ENCODE results near the gene PGAM2. TPM values are rescaled to one million over a fixed set of nuclear protein-coding genes. Genes with fewer than 3 reads are reported as not detected.

The PGAM2 gene
- total RNA-seq, 2 donors from 2014 or later = 1.2 to 1.7 TPM

DNA sequence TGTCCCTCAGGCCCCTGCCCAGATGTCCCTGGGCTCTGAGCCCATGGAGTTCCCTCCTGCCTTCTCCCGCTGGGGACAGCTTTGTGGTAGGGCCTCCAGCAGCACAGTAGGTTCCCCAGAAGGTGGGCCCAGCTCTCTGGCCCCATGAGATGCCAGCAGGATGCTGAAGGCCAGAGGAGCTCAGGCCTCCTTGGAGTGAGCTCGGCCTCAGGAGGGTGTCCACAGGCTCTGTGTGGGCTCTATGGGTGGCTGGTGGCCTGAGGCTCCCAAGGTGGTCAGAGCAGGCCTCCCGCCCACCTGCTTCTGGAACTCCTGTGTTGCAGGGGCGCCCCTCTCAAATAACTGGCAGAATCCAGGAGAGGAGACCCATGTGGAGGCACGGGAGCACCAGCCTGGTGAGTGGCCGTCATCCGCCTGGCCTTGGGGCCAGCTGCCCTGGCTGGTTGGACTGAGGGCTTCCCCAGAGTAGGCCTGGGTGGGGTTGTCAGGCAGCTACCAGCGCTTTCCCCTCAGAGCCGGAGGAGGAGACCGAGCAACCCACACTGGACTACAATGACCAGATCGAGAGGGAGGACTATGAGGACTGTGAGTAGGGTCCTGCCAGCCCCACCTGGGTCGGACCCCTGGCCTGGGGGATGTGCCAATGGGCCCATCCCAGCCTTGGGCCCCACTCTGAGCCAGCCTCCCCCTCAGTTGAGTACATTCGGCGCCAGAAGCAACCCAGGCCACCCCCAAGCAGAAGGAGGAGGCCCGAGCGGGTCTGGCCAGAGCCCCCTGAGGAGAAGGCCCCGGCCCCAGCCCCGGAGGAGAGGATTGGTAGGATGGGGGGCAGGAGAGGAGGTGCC lies 42.0 kb upstream of the PGAM2 start:
- H3K9me3 Mint-ChIP-seq = no peaks in the 10 kb centered on the region
- H3K36me3 Mint-ChIP-seq (ENCODE audit: insufficient read depth in 2 of 2) = no peaks in the 10 kb centered on the region
- no peak overlapping the region for H3K27ac Mint-ChIP-seq
- ATAC-seq (replicated peaks in 1 of 2) (no peak), DNase-seq (no peak)
- no peak overlapping the region for H3K4me3 Mint-ChIP-seq
- no peaks in the 10 kb centered on the region for H3K27me3 Mint-ChIP-seq (ENCODE audit: low read depth)
- peaks cover 12% of the 10 kb centered on the region for H3K4me1 Mint-ChIP-seq (ENCODE audit: low read depth)

DNA sequence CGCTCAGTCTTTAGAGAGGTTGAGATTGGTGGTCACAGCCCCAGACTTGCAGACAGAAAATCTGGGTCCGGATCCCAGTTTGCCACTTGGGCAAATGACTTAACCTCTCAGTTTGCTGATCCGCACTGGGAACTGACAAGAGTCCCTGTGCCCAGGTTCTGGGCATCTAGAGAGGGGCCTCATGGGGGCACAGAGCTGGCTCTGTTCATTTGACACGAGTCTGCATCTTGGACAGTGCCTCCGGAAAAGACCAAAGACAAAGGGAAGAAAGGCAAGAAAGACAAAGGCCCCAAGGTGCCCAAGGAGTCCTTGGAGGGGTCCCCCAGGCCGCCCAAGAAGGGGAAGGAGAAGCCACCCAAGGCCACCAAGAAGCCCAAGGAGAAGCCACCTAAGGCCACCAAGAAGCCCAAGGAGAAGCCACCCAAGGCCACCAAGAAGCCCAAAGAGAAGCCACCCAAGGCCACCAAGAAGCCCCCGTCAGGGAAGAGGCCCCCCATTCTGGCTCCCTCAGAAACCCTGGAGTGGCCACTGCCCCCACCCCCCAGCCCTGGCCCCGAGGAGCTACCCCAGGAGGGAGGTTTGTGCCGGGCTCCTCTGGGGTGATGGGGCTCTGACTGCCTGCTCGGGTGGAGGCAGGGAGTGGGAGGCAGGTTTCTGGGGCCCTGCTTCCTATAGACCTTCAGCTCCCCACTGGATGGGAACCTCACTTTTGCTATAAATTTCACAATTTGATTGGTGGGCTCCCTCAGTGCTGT lies 41.1 kb upstream of the PGAM2 start:
- Mint-ChIP-seq H3K4me1 (ENCODE audit: low read depth) (peaks cover 12% of the 10 kb centered on the region), H3K4me3 (no peak overlapping the region), H3K27me3 (ENCODE audit: low read depth) (no peaks in the 10 kb centered on the region), H3K36me3 (ENCODE audit: insufficient read depth in 2 of 2) (no peaks in the 10 kb centered on the region), H3K27ac (no peak overlapping the region), H3K9me3 (no peaks in the 10 kb centered on the region)
- no peak for DNase-seq
- no peak for ATAC-seq (replicated peaks in 1 of 2)

DNA sequence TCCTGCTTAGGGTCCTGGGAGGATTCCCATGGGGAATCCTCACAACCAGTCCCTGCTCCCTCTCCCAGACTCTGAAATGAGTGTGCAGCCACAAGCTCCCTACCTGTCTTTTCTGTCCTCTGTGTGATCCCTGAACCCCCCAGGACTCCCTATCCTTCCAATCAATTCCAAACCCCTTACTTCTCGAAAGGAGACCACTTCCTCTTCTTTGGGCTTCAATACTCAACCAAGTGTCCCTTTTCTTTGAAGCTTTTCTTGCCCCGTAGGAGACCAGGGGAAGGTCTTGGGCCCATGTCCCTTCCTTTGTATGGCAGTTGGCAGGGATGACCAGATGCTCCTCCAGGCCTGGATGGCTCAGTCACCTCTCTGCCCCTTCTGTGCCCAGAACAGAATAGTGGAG lies 40.5 kb upstream of the PGAM2 start:
- no peaks in the 10 kb centered on the region for H3K27me3 Mint-ChIP-seq (ENCODE audit: low read depth)
- ATAC-seq (replicated peaks in 1 of 2) (no peak), DNase-seq (no peak)
- H3K9me3 Mint-ChIP-seq = no peaks in the 10 kb centered on the region
- H3K4me1 Mint-ChIP-seq (ENCODE audit: low read depth) = peaks cover 12% of the 10 kb centered on the region
- H3K4me3 Mint-ChIP-seq = peak overlapping the region; percentile 65
- H3K36me3 Mint-ChIP-seq (ENCODE audit: insufficient read depth in 2 of 2) = no peaks in the 10 kb centered on the region
- no peak overlapping the region for H3K27ac Mint-ChIP-seq

DNA sequence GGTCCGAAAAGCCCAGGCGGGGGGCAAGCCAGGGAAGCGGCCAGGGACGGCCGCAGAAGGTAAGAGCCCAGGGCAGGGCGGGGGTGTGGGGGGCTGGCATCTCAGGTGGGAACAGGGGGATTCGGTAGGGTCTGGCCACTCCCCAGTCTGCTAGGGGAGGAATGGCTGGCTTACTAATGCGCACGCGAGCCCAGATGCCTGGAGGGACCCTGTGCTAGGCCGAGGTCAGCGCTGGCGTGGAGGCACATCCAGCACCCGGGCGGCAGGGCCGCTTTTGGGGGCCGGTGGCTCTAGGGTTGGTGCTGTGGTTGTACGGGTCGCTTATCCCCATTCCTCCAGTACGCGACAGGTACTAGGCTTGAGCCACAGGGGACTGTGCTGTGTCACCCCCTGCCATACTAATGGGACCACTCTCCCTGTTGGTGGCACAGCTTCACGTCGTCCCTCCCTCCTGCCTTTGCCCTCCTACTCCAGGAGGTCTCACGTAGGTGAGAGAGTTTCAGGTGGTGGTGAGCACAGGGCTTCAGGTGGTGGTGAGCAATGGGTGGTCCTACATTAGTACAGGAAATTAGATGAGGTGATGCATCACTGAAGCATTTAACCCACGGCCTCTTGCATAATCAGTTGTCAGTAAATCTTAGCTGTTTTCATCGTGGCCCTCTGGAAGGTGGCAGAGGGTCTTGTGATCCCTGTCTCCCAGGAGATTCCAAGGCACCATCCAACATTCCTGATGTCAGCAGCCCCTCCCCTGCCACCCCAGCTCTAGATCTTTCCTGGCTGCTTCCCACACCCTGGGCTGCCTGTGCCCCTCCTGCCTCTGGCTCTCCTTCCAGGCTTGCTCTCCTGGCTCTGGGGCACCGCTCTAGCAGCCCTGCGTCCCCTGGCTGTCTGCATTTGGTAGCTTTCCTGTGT lies 39.7 kb upstream of the PGAM2 start:
- DNase-seq (no peak), ATAC-seq (replicated peaks in 1 of 2) (peak; percentile 30)
- H3K4me1 Mint-ChIP-seq (ENCODE audit: low read depth) = peaks cover 12% of the 10 kb centered on the region
- H3K27me3 Mint-ChIP-seq (ENCODE audit: low read depth) = no peaks in the 10 kb centered on the region
- no peaks in the 10 kb centered on the region for H3K36me3 Mint-ChIP-seq (ENCODE audit: insufficient read depth in 2 of 2)
- H3K27ac Mint-ChIP-seq = no peak overlapping the region
- no peaks in the 10 kb centered on the region for H3K9me3 Mint-ChIP-seq
- H3K4me3 Mint-ChIP-seq = peak overlapping the region; percentile 65 to 77

DNA sequence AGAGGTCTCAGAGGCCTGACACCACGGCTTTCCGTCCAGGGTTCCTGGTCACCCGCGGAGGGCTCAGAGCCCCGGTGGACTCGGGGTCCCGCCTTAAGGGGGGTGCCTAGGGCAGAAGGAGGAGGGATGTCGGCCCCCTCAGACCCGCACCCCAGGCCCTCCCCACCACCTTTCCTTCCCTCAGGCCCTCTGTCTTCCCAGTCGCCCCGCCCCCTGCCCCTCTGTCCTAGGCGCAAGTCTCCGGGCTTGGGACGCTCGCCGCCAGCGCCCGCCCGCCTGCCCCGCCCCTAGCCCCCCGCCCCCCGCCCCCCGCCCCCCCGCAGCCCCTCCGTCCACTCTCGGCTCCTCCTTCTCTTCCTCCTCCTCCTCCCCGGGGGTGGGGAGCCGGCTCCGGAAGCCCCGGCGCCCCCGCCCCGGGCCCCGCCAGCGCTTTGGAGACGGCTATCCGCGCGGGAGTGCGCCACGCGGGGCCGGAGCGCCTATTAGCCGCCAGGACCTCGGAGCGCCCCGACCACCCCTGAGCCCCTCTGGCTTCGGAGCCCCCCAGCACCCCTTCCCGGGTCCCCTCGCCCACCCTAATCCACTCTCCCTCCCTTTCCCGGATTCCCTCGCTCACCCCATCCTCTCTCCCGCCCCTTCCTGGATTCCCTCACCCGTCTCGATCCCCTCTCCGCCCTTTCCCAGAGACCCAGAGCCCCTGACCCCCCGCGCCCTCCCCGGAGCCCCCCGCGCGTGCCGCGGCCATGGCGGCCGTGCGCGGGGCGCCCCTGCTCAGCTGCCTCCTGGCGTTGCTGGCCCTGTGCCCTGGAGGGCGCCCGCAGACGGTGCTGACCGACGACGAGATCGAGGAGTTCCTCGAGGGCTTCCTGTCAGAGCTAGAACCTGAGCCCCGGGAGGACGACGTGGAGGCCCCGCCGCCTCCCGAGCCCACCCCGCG lies 38.8 kb upstream of the PGAM2 start, which contains the start of gene AEBP1:
Gene AEBP1, plus strand, starts transcription at position 423 of the 937 bp plus-strand sequence. Its CDS starts 321 bp downstream, at position 744.
- Mint-ChIP-seq H3K9me3 (no peaks in the 10 kb centered on the region), H3K4me1 (ENCODE audit: low read depth) (peaks cover 12% of the 10 kb centered on the region), H3K27ac (no peak within 1 kb of the TSS), H3K4me3 (peak within 1 kb of the TSS; percentile 67 to 77), H3K36me3 (ENCODE audit: insufficient read depth in 2 of 2) (no peaks in the 10 kb centered on the region), H3K27me3 (ENCODE audit: low read depth) (no peaks in the 10 kb centered on the region)
- ATAC-seq (replicated peaks in 1 of 2) (peak; percentile 78 to 84), DNase-seq (peak; percentile 64 to 65)

DNA sequence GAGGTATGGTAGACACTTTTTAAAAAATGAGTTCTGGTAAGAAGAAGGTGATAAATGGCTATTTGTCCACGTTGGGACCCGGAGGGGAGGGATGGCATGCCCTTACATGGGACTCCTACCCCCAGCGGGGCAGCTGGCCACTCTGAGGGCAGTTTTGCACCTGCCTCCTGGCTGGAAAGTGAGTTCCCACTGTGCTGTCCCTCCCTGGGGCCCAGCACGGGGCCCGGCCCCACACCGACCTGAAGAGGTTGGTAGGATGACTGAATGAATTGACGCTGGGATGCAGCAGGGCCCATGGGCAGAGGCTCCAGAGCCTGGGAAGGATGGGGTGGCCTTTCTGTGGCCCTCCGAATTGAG lies 38.2 kb upstream of the PGAM2 start:
- Mint-ChIP-seq H3K9me3 (no peaks in the 10 kb centered on the region), H3K27ac (no peak overlapping the region), H3K4me3 (peak overlapping the region; percentile 43 to 67), H3K4me1 (ENCODE audit: low read depth) (peaks cover 12% of the 10 kb centered on the region), H3K36me3 (ENCODE audit: insufficient read depth in 2 of 2) (no peaks in the 10 kb centered on the region), H3K27me3 (ENCODE audit: low read depth) (no peaks in the 10 kb centered on the region)
- DNase-seq (no peak), ATAC-seq (replicated peaks in 1 of 2) (no peak)

DNA sequence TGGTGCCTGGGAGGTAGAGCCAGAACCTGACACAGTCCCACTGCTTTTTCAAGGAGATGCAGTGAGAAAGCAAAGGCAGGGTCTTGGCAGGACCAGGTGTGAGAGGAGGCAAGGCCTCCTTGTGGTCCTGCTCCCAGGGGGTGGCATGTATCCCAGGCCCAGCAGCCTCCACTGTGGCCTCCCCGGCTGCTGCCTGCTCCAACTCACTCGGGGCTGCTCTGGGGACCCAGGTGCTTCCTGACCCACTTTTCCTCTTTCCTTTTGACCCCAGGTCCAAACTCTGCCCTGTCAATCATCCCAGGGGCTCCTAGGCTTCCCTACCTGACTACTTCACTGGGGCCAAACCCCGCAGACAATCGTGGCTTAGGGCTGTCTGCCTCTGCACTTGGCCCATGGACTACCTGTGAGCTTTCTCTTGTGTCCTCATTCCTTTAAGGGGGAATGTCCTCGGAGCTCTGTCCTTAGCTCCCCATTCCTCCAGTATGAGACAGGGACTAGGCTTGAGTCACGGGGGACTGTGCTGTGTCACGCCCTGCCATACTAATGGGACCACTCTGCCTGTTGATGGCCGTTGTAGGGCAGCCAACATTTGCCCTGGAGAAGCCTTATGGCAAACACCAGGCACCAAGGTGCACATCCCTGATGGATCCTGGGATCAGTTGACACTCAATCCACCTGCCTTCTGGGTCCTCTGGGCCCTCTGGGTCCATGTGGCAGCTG lies 37.6 kb upstream of the PGAM2 start:
- Mint-ChIP-seq H3K9me3 (no peaks in the 10 kb centered on the region), H3K27ac (no peak overlapping the region), H3K36me3 (ENCODE audit: insufficient read depth in 2 of 2) (no peaks in the 10 kb centered on the region), H3K4me1 (ENCODE audit: low read depth) (peaks cover 18% of the 10 kb centered on the region), H3K4me3 (peak overlapping the region; percentile 43 to 67), H3K27me3 (ENCODE audit: low read depth) (no peaks in the 10 kb centered on the region)
- no peak for DNase-seq
- no peak for ATAC-seq (replicated peaks in 1 of 2)

DNA sequence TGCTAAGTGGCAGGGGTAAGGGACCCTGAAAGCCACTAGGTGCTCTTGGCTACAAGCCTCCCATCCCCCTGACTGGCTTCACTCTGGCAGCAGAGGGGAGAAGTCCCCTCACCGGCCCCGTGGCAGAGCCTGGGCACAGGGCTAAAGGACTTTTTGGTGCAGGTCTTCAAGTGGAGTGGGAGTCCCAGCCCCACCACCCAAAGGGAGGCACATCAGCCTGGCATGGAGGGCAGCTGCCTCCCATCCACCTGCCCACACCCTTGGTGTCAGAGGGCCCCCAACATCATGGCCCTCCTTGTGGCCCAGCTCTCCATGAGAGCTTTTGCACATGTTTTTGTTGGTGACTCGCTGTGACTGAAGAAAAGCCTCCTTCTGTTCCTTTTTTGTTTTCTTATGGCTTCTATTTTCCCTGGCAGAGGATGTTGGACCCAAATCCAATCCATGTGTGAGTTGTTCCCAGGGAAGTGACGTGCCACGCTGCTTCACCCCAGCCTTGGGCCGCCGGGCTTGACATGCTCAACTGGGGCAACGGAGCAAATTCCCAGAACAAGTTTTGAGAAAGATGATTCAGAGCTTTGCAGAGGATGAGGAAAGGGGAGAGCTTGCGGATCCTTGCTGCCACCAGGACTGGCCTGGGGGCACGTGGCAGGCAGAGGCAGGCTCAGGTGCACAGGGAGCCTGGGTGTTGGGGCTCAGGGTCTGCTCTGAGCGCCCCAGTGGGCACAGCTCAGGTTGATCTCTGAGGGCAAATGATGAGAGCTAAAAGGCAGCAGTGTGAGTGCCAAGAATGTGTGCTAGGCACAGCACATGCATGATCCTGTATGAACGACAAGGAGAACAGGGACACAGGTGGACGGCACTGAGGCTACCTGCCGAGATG lies 36.8 kb upstream of the PGAM2 start:
- H3K36me3 Mint-ChIP-seq (ENCODE audit: insufficient read depth in 2 of 2) = no peaks in the 10 kb centered on the region
- ATAC-seq (replicated peaks in 1 of 2) = no peak
- H3K4me3 Mint-ChIP-seq = peak overlapping the region in 1 of 2 donors; percentile 17
- no peaks in the 10 kb centered on the region for H3K9me3 Mint-ChIP-seq
- no peak for DNase-seq
- peaks cover 26% of the 10 kb centered on the region for H3K4me1 Mint-ChIP-seq (ENCODE audit: low read depth)
- H3K27ac Mint-ChIP-seq = no peak overlapping the region
- H3K27me3 Mint-ChIP-seq (ENCODE audit: low read depth) = no peaks in the 10 kb centered on the region

DNA sequence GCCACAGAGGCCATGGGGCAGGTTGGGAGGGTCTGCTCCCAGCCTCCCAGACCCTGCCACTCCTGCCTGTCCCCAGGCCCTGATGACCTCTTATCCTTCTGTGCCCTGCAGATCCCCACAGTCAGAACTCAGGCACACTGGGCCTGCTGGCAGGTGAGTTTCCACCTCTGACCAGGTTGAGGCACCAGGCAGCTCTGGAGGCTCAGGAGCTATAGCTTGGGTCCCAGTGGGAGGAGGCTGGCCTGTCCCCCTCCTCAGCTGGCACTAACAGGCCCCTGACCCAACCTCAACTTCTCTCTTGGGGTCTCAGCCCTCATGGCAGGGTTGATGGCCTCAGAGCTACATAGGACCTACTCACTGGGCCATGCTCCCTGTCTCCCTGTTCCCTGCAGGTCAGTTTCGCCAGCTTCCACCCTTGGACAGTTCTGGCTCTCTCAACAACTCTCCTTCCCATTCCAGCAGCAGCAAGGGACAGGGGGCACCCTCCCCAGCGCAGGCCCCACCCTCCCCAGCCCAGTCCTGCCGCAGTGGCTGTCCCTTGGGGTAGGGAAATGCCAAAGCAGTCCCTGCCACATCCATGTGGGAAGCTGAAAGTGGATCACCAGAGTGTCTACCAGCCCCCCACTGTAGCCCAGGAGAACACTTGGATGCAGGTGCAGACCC lies 36.1 kb upstream of the PGAM2 start:
- H3K4me1 Mint-ChIP-seq (ENCODE audit: low read depth) = peaks cover 33% of the 10 kb centered on the region
- no peak overlapping the region for H3K4me3 Mint-ChIP-seq
- no peaks in the 10 kb centered on the region for H3K36me3 Mint-ChIP-seq (ENCODE audit: insufficient read depth in 2 of 2)
- no peaks in the 10 kb centered on the region for H3K9me3 Mint-ChIP-seq
- H3K27ac Mint-ChIP-seq = no peak overlapping the region
- no peak for DNase-seq
- H3K27me3 Mint-ChIP-seq (ENCODE audit: low read depth) = no peaks in the 10 kb centered on the region
- ATAC-seq (replicated peaks in 1 of 2) = no peak

DNA sequence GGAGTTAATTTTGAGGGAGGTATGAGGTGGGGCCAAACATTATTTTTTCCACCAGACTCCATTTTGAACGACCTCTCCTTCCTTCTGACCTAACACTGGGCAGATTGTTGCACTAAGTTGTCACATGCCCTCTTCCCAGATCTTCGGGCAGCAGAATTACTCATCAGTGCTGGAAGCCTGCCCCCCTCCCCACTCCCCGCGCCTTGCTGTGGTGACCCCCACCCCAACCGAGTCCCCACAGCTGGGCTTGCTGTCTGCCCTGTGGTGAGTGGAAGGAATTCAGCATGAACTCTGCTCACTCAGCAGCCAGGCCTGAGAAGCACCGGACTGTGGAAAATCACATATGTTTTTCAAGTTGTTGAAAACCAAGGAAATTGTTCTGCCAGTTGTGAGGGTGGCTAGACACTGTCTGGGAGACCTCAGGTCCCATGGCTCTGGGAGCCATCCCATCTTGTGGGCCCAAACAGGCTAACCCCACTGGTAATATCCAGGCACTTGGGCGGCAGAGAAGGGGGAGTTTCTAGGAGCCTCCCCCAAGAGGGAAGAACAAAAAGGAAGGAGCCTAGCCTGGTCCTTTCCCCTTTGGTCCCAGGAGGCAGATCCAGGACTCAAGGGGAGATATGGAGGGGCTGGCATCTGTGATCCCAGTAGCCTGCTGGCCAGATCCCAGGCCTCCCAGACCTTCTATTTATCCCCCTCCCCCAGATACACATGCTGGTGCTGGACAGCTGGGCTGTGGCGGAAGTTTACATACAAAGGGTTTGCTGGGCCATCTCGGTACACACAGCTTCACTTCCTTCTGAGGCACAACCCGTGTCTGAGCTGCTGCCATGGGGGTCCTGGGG lies 35.3 kb upstream of the PGAM2 start:
- Mint-ChIP-seq H3K4me1 (ENCODE audit: low read depth) (peaks cover 27% of the 10 kb centered on the region), H3K27ac (no peak overlapping the region), H3K9me3 (no peaks in the 10 kb centered on the region), H3K4me3 (no peak overlapping the region), H3K36me3 (ENCODE audit: insufficient read depth in 2 of 2) (no peaks in the 10 kb centered on the region), H3K27me3 (ENCODE audit: low read depth) (no peaks in the 10 kb centered on the region)
- DNase-seq (no peak), ATAC-seq (replicated peaks in 1 of 2) (no peak)
